HUES64 (cell line): ENCODE measurements around the gene SLIT2.

Experiments used
- H3K27ac ChIP-seq: 2 replicates; pipeline ENCODE4 v1.7.0; 2013; ENCODE audit warnings: low read depth, low read length, inconsistent platforms
- H3K27me3 ChIP-seq: 2 replicates; pipeline ENCODE4 v1.6.1; 2013; ENCODE audit warnings: mild to moderate bottlenecking, low read length; ENCODE audit not compliant: insufficient read depth
- H3K36me3 ChIP-seq: 2 replicates; pipeline ENCODE4 v1.6.1; 2013; ENCODE audit warnings: mild to moderate bottlenecking, low read length; ENCODE audit not compliant: insufficient read depth
- H3K4me1 ChIP-seq: 2 replicates; pipeline ENCODE4 v1.6.1; 2013; ENCODE audit warnings: mild to moderate bottlenecking, low read length, moderate library complexity; ENCODE audit not compliant: insufficient read depth
- H3K4me3 ChIP-seq: 2 replicates; pipeline ENCODE4 v1.5.1; 2013; ENCODE audit warnings: mild to moderate bottlenecking, low read length, moderate library complexity
- H3K9ac ChIP-seq: 2 replicates; pipeline ENCODE4 v1.6.1; 2013; ENCODE audit warnings: mild to moderate bottlenecking, low read depth, low read length
- H3K9me3 ChIP-seq: 2 replicates; pipeline ENCODE4 v1.6.1; 2013; ENCODE audit warnings: low read depth, low read length; ENCODE audit not compliant: insufficient read depth
- WGBS: fragments of 150-250, 120-280 bp; methylation state at CpG from one replicate; pipeline ENCODE4 v1.1.7; 2013; ENCODE audit warnings: missing lambda C conversion rate; 5-methylcytosine and 5-hydroxymethylcytosine counted together

SLIT2 gene

DNA sequence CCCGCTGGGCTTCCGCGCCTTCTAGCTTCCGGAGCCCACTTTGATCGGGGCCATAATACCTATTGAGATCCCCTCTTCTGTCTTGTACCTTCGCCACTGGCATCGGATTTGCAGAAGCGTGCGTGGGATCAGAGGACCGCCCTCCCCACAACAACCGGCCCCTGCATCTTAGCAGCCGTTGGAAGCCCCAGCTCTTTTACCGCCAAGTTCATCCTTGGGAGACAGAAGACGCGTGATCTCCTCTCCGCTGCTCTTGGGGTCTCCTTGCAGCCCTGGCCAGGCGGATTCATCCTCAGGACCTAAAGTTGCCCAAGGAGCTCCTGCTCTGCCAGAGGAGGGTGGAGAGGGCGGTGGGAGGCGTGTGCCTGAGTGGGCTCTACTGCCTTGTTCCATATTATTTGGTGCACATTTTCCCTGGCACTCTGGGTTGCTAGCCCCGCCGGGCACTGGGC, 1.6 kb downstream of the SLIT2 start:
- Histone ChIP-seq H3K9ac (no peak overlapping the region), H3K9me3 (no peaks in the 10 kb centered on the region), H3K36me3 (peaks cover 3% of the 10 kb centered on the region; the same call in 1 of the 2 replicates), H3K27me3 (peaks cover 83% of the 10 kb centered on the region), H3K4me3 (peak overlapping the region; percentile 70), H3K4me1 (peaks cover 40% of the 10 kb centered on the region), H3K27ac (no peak overlapping the region)
- WGBS = under 1% methylated on average over 21 of the region's 21 CpGs

DNA sequence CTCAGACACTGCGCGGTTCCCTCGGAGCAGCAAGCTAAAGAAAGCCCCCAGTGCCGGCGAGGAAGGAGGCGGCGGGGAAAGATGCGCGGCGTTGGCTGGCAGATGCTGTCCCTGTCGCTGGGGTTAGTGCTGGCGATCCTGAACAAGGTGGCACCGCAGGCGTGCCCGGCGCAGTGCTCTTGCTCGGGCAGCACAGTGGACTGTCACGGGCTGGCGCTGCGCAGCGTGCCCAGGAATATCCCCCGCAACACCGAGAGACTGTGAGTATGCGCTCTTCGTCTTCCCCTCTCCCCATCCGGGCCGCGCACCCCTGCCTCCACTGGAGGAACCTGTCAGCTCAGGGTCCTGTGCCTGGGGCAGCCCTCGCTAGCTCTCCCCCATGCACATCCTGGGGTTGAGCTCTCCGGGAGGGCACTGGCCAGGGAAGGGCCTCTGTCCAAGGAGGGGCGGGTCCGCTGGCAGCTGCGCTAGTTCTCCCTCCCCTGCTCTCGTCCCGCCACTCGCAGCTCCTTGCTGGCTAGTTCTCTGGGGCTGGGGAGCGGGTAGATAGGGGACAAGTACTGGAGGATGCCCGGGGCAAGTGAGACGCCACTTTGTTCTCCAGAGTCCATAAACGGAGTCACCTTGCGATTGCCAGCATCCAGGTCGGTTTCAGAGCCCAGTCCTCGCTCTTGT, 2.2 kb downstream of the SLIT2 start:
- peak overlapping the region; percentile 70 for H3K4me3 ChIP-seq
- peak overlapping the region; percentile 27 for H3K9ac ChIP-seq
- H3K27me3 ChIP-seq = peaks cover 83% of the 10 kb centered on the region
- WGBS = 1% methylated on average over 43 of the region's 43 CpGs
- H3K36me3 ChIP-seq = peaks cover 3% of the 10 kb centered on the region; the same call in 1 of the 2 replicates
- H3K27ac ChIP-seq = no peak overlapping the region
- H3K4me1 ChIP-seq = peaks cover 40% of the 10 kb centered on the region
- H3K9me3 ChIP-seq = no peaks in the 10 kb centered on the region

GRCh38 chr4:20254511-20255250, 3.0 kb downstream of the SLIT2 start:
- peaks cover 80% of the 10 kb centered on the region for H3K27me3 ChIP-seq
- H3K27ac ChIP-seq = no peak overlapping the region
- peak overlapping the region; percentile 70 for H3K4me3 ChIP-seq
- peaks cover 40% of the 10 kb centered on the region for H3K4me1 ChIP-seq
- H3K9me3 ChIP-seq = no peaks in the 10 kb centered on the region
- under 1% methylated on average over 72 of the region's 72 CpGs for WGBS
- peak overlapping the region; percentile 53 for H3K9ac ChIP-seq
- peaks cover 3% of the 10 kb centered on the region; the same call in 1 of the 2 replicates for H3K36me3 ChIP-seq

DNA sequence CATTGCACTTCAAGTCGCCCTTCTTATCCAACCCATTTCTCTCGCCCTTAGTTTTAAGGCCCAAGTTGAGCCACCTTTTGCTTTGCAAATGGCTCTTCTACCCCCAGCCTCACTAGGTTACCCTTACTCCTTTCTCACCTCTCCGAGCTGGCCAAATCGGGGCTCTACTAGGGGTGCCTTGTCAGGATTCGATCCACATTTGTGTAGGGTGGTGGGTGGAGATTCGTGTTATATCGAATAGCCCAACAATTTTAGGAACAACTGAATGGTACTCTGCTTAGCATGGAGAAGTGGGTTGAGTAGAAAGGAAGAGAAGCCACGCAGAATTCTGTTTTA, 3.5 kb downstream of the SLIT2 start:
- no peaks in the 10 kb centered on the region for H3K9me3 ChIP-seq
- H3K4me1 ChIP-seq = peaks cover 40% of the 10 kb centered on the region
- H3K9ac ChIP-seq = no peak overlapping the region
- peaks cover 3% of the 10 kb centered on the region; the same call in 1 of the 2 replicates for H3K36me3 ChIP-seq
- H3K4me3 ChIP-seq = peak overlapping the region; percentile 70
- 8% methylated on average over 8 of the region's 8 CpGs for WGBS
- H3K27ac ChIP-seq = no peak overlapping the region
- H3K27me3 ChIP-seq = peaks cover 74% of the 10 kb centered on the region

DNA sequence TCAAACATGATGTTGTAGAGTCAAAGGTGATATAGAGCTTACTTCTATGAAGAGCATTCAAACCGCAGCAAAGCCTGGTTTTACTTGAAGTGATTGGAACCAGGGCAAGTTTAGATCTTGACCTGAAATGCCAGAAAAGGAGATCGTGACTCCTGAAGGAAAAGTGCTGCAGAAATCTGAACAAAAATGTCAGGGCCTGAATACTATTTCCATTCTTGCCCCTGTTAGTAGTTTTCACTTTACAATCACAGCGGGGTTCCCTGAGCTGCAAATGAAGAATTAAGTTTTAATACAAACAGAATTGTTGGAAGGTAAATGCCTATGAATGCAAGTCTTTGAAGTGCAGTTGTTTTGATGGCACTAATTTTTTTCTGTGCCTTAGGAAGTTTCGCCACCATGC, 4.1 kb downstream of the SLIT2 start:
- peak overlapping the region; percentile 22; the same call in 1 of the 2 replicates for H3K4me3 ChIP-seq
- 20% methylated on average over 3 of the region's 4 CpGs for WGBS
- peaks cover 68% of the 10 kb centered on the region for H3K27me3 ChIP-seq
- H3K27ac ChIP-seq = no peak overlapping the region
- H3K9me3 ChIP-seq = no peaks in the 10 kb centered on the region
- no peak overlapping the region for H3K9ac ChIP-seq
- peaks cover 3% of the 10 kb centered on the region; the same call in 1 of the 2 replicates for H3K36me3 ChIP-seq
- H3K4me1 ChIP-seq = peaks cover 39% of the 10 kb centered on the region

DNA sequence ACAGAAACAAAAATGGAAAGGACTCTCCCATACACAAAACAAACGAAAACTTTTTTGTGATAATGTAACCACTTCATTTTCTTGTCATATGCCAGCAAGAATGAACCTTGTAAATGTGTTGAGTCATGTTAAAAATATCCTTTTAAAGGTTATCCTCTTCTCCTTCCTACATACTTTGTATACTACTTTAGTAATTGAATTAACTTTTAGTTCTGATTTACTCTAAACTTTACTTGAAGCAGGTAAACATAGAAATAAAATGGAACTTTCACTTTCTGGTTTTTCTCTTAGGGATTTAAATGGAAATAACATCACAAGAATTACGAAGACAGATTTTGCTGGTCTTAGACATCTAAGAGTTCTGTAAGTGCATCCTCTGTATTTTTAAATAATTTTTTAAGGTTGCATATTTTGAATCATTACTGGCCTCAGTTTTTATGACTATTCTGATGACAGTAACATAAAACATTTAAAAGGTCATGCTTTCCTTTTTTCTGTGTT, 4.7 kb downstream of the SLIT2 start:
- Histone ChIP-seq H3K4me3 (peak overlapping the region; percentile 22; the same call in 1 of the 2 replicates), H3K9me3 (no peaks in the 10 kb centered on the region), H3K27ac (no peak overlapping the region), H3K4me1 (peaks cover 36% of the 10 kb centered on the region), H3K36me3 (peaks cover 3% of the 10 kb centered on the region; the same call in 1 of the 2 replicates), H3K27me3 (peaks cover 62% of the 10 kb centered on the region), H3K9ac (no peak overlapping the region)
- WGBS = no CpG with 5 or more reads among the region's 2 CpGs

DNA sequence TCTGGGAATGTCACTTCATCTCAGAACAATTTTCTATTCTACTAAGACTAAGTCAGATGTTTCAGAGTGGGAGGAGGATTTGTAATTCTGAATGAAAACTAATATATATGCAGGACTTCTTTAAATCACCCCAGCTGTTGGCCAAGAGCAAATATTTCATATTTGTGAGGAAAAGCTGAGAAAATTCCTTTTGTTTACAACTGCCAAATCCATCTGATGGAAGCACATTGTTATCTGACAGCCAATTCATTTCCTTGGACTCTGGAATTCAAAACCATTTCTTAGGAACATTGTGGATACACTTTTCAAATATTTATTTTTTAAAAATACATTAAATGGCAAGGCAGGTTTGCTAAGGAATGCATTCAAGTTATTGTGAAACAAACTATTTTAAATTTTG, 8.0 kb downstream of the SLIT2 start:
- no peaks in the 10 kb centered on the region for H3K9me3 ChIP-seq
- no peak overlapping the region for H3K9ac ChIP-seq
- H3K4me1 ChIP-seq = peaks cover 28% of the 10 kb centered on the region
- H3K36me3 ChIP-seq = peaks cover 3% of the 10 kb centered on the region; the same call in 1 of the 2 replicates
- H3K27ac ChIP-seq = no peak overlapping the region
- H3K4me3 ChIP-seq = no peak overlapping the region
- peaks cover 33% of the 10 kb centered on the region for H3K27me3 ChIP-seq

GRCh38 chr4:20260821-20261220, 9.1 kb downstream of the SLIT2 start:
- Histone ChIP-seq H3K9me3 (no peaks in the 10 kb centered on the region), H3K36me3 (peaks cover 3% of the 10 kb centered on the region; the same call in 1 of the 2 replicates), H3K27ac (no peak overlapping the region), H3K27me3 (peaks cover 22% of the 10 kb centered on the region), H3K4me1 (peaks cover 23% of the 10 kb centered on the region), H3K4me3 (no peak overlapping the region), H3K9ac (no peak overlapping the region)
- 74% methylated on average over 2 of the region's 2 CpGs for WGBS

DNA sequence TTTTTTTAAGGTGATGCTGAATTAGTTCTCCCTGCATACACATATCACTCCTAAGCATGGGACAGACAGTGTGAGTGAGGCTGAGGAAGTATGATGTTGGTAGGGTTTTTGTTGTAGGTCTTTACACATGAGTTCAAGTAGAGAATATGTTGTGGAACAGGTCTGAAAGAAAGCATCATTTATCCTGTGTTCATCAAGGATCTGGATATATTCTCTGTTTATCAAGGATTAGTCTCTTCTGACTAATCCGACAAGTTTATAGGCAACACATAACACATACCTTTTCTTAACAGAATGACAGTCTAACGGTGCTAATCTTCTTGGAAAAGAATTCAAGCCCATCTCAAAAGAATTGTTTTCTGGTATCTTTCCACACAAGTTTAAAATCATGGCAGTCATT, 10.5 kb downstream of the SLIT2 start:
- Histone ChIP-seq H3K27me3 (peaks cover 8% of the 10 kb centered on the region), H3K4me1 (peaks cover 9% of the 10 kb centered on the region), H3K4me3 (no peak overlapping the region), H3K36me3 (peaks cover 3% of the 10 kb centered on the region; the same call in 1 of the 2 replicates), H3K9ac (no peak overlapping the region), H3K9me3 (no peaks in the 10 kb centered on the region), H3K27ac (no peak overlapping the region)
- WGBS = 92% methylated on average over 2 of the region's 2 CpGs

DNA sequence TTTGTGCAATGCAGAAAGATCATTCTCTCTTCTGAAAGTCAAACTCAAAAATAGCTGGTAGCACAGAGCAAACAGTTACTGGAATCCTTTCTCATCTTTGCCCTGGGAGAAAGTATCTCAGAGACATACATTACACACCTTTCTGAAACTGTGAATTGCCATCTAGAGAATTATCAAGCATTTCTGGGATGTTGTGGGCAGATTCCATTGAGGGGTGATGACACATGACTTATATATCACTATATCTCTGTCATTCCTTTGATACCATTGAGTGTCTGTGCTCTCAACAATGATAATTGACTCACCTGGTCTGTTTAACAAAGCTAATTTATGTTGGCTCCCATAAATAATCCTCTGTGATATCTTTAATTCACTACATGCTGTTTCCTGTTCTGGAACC, 13.0 kb downstream of the SLIT2 start:
- Histone ChIP-seq H3K27me3 (no peaks in the 10 kb centered on the region), H3K27ac (no peak overlapping the region), H3K4me3 (no peak overlapping the region), H3K9ac (no peak overlapping the region), H3K9me3 (no peaks in the 10 kb centered on the region), H3K4me1 (no peaks in the 10 kb centered on the region), H3K36me3 (no peaks in the 10 kb centered on the region)

DNA sequence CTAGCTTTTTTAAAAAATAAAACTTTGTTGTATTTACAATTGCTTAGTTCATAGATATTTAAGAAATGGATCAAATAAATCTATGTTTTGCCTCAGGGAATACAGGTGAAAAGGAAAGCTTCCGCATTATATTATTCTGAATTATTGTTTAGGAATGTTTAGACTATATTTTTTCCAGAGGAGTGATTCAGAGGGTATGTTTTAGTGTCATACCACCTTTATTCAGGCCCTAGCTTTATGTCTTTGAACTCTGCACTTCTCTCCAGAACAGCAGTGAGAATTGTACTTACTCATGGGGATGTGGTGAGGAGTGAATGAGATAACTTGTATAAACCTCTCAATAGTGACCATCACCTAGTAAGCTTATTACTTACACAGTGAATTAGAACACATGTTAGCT, 14.0 kb downstream of the SLIT2 start:
- Histone ChIP-seq H3K27ac (no peak overlapping the region), H3K27me3 (no peaks in the 10 kb centered on the region), H3K4me1 (no peaks in the 10 kb centered on the region), H3K9ac (no peak overlapping the region), H3K36me3 (no peaks in the 10 kb centered on the region), H3K4me3 (no peak overlapping the region), H3K9me3 (no peaks in the 10 kb centered on the region)
- 91% methylated on average over 1 of the region's 1 CpG for WGBS
